ENCODE measurements around the gene PLEKHG1. TPM values are rescaled to one million over a fixed set of nuclear protein-coding genes. Genes with fewer than 3 reads are reported as not detected.

The PLEKHG1 gene
- total and polyA plus RNA-seq, 2 of the 13 experiments (the other 11 are each of a cell fraction or from before 2014, with no cell fraction given): 0.03 to 0.04 TPM

GRCh38 chr6:150568560-150568959 lies 31.1 kb upstream of the PLEKHG1 start (continued):
- TF ChIP-seq ZBTB39 (CRISPR knock-in tag; IDR thresholded peaks at IDR 0.05): no peak
- TF ChIP-seq ZGPAT (CRISPR knock-in tag; IDR thresholded peaks at IDR 0.05): no peak
- TF ChIP-seq ZIK1 (CRISPR knock-in tag; IDR thresholded peaks at IDR 0.05; ENCODE audit: borderline replicate concordance, low read depth): no peak
- no peak for TF ChIP-seq TOE1 (CRISPR knock-in tag; IDR thresholded peaks at IDR 0.05)
- TF ChIP-seq RXRB (CRISPR knock-in tag; IDR thresholded peaks at IDR 0.05; ENCODE audit: borderline replicate concordance): peak; percentile 32; the same call in 1 of the 2 replicates
- TF ChIP-seq, protein P1, sequence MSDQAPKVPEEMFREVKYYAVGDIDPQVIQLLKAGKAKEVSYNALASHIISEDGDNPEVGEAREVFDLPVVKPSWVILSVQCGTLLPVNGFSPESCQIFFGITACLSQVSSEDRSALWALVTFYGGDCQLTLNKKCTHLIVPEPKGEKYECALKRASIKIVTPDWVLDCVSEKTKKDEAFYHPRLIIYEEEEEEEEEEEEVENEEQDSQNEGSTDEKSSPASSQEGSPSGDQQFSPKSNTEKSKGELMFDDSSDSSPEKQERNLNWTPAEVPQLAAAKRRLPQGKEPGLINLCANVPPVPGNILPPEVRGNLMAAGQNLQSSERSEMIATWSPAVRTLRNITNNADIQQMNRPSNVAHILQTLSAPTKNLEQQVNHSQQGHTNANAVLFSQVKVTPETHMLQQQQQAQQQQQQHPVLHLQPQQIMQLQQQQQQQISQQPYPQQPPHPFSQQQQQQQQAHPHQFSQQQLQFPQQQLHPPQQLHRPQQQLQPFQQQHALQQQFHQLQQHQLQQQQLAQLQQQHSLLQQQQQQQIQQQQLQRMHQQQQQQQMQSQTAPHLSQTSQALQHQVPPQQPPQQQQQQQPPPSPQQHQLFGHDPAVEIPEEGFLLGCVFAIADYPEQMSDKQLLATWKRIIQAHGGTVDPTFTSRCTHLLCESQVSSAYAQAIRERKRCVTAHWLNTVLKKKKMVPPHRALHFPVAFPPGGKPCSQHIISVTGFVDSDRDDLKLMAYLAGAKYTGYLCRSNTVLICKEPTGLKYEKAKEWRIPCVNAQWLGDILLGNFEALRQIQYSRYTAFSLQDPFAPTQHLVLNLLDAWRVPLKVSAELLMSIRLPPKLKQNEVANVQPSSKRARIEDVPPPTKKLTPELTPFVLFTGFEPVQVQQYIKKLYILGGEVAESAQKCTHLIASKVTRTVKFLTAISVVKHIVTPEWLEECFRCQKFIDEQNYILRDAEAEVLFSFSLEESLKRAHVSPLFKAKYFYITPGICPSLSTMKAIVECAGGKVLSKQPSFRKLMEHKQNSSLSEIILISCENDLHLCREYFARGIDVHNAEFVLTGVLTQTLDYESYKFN (CRISPR knock-in tag; conservative IDR thresholded peaks at IDR 0.05): peak; percentile 43; the same call in 1 of the 2 replicates
- 0 out of 2 replicates have a peak, but pooled peaks have one; percentile 16 for TF ChIP-seq ZMYM3 (CRISPR knock-in tag; IDR thresholded peaks at IDR 0.05)

All from HepG2 (cell line).